K562 (cell line): ENCODE results near the gene CAPRIN1. TPM values are rescaled to one million over a fixed set of nuclear protein-coding genes. Genes with fewer than 3 reads are reported as not detected.

Source experiments
- ARID3A ChIP-seq: IDR thresholded peaks from 2 replicates; pipeline ENCODE4 v1.6.1; 2012; ENCODE audit warnings: low read depth, low read length, improper control_type of control experiment, borderline replicate concordance
- ARNT ChIP-seq, 2 experiments: fragments of 450-650 bp; IDR thresholded peaks; 2 replicates each; pipeline ENCODE4 v1.6.1; 2016; ENCODE audit warnings: mild to moderate bottlenecking in 1 of 2
- ATF2 ChIP-seq: sonication (generic); formaldehyde crosslinking; IDR thresholded peaks from 2 replicates; pipeline ENCODE4 v1.8.1; 2022; ENCODE audit warnings: missing genetic modification reagents
- CBFA2T3 ChIP-seq: fragments of 450-650 bp; IDR thresholded peaks from 2 replicates; pipeline ENCODE4 v1.6.1; 2017
- CGGBP1 ChIP-seq: fragments of 250-450 bp; sonication (Bioruptor Pico); IDR thresholded peaks from 2 replicates; pipeline ENCODE4 v1.9.0; 2021; ENCODE audit warnings: mild to moderate bottlenecking
- CREB1 ChIP-seq, 2 experiments: sonication (generic) in 1 of 2; formaldehyde crosslinking in 1 of 2; IDR thresholded peaks; 2 replicates each; pipeline versions ENCODE4 v1.6.1 to v1.8.0; 2012 to 2022; ENCODE audit warnings: inconsistent platforms in 1 of 2, mild to moderate bottlenecking in 1 of 2, missing genetic modification reagents in 1 of 2, moderate library complexity in 1 of 2
- DLX4 ChIP-seq: fragments of 250-450 bp; sonication (Bioruptor Pico); IDR thresholded peaks from 2 replicates; pipeline ENCODE4 v1.6.1; 2021; ENCODE audit warnings: mild to moderate bottlenecking
- E2F5 ChIP-seq: sonication (generic); formaldehyde crosslinking; IDR thresholded peaks from 2 replicates; pipeline ENCODE4 v1.8.0; 2022; ENCODE audit warnings: mild to moderate bottlenecking, missing genetic modification reagents
- ERF ChIP-seq: fragments of 450-650 bp; formaldehyde crosslinking; IDR thresholded peaks from 2 replicates; pipeline ENCODE4 v1.4.0; 2020; ENCODE audit warnings: mild to moderate bottlenecking, mixed read lengths
- FOSL1 ChIP-seq: fragments of 200-800 bp; sonication (Bioruptor generic); conservative IDR thresholded peaks from 2 replicates; pipeline ENCODE4 v1.6.1; 2016; ENCODE audit warnings: missing genetic modification characterization, missing compliant biosample characterization
- NFE2 ChIP-seq: IDR thresholded peaks from 2 replicates; pipeline ENCODE4 v1.6.1; 2014; ENCODE audit warnings: antibody characterized with exemption, low read depth
- NUFIP1 ChIP-seq: fragments of 450-650 bp; IDR thresholded peaks from 2 replicates; pipeline ENCODE4 v1.6.1; 2018; ENCODE audit not compliant: partially characterized antibody
- POLR3A ChIP-seq: IDR thresholded peaks from 2 replicates; pipeline ENCODE4 v1.6.1; 2011; ENCODE audit warnings: borderline replicate concordance, mild to moderate bottlenecking, moderate library complexity; ENCODE audit not compliant: insufficient read length, insufficient read depth; ENCODE audit errors: extremely low read depth
- RHOXF2B ChIP-seq: fragments of 250-450 bp; sonication (Bioruptor Pico); conservative IDR thresholded peaks from 2 replicates; pipeline ENCODE4 v1.5.1; 2021
- SAP30 ChIP-seq: fragments of 200-600 bp; sonication (generic); IDR thresholded peaks from 2 replicates; pipeline ENCODE4 v1.6.1; 2012; ENCODE audit warnings: borderline replicate concordance, low read depth, mild to moderate bottlenecking, moderate library complexity, low read length, control low read depth, inconsistent platforms; ENCODE audit not compliant: insufficient read depth, poor library complexity, severe bottlenecking
- SMARCC2 ChIP-seq: fragments of 450-650 bp; IDR thresholded peaks from 2 replicates; pipeline ENCODE4 v1.6.1; 2017; ENCODE audit warnings: antibody characterized with exemption, moderate library complexity, mild to moderate bottlenecking, low read depth
- TAF7 ChIP-seq: fragments of 450-650 bp; IDR thresholded peaks from 2 replicates; pipeline ENCODE4 v1.6.1; 2016; ENCODE audit warnings: missing genetic modification characterization, missing compliant biosample characterization
- WHSC1 ChIP-seq: IDR thresholded peaks from one replicate; pipeline ENCODE4 v1.6.1; 2012; ENCODE audit warnings: low read length, control low read depth, inconsistent platforms
- XRCC4 ChIP-seq: IDR thresholded peaks from one replicate; pipeline ENCODE4 v1.6.1; 2011; ENCODE audit not compliant: insufficient read depth, insufficient read length; ENCODE audit errors: extremely low read depth
- ZBED1 ChIP-seq: IDR thresholded peaks from 2 replicates; pipeline ENCODE4 v1.6.1; 2014
- ZNF3 ChIP-seq: fragments of 250-450 bp; sonication (Bioruptor Pico); IDR thresholded peaks from 2 replicates; pipeline ENCODE4 v1.5.0; 2021; ENCODE audit warnings: mild to moderate bottlenecking, moderate library complexity
- ZNF395 ChIP-seq: fragments of 200-800 bp; sonication (Bioruptor generic); IDR thresholded peaks from 2 replicates; pipeline ENCODE4 v1.6.1; 2017; ENCODE audit warnings: missing genetic modification characterization, missing compliant biosample characterization
- polyA plus RNA-seq, 8 experiments: library from polyadenylated mRNA; depleted of rRNA in 4 of 8; stranded (reverse) in 5 of 8; unstranded in 3 of 8; fragments of >200 nt; fragmentation: Nextera tagmentation in 2 of 8; fragmentation: Illumina TruSeq in 1 of 8; extraction: Ambion mirVana in 2 of 8; extraction: Trizol in 1 of 8; gene quantifications; 2 replicates each; pipeline versions ENCODE4 v1.2.1 to v1.2.3, GENCODE V29; 2011 to 2014; ENCODE audit warnings: inconsistent platforms in 1 of 8, missing spikeins in 1 of 8
- total RNA-seq, 7 experiments: library from RNA; depleted of rRNA in 6 of 7; stranded (reverse); fragments of >200 nt in 6 of 7; fragmentation: Illumina TruSeq in 2 of 7; extraction: Trizol in 2 of 7; gene quantifications; 2 replicates each; pipeline versions ENCODE4 v1.2.1 to v1.2.3, GENCODE V29; 2011 to 2021; ENCODE audit warnings: low replicate concordance in 1 of 7

Gene CAPRIN1
- total and polyA plus RNA-seq, 9 of the 15 experiments (the other 6 are each of a cell fraction or from before 2014, with no cell fraction given): 49.6 to 271 (median 244) TPM

- TF ChIP-seq DLX4 (CRISPR knock-in tag): no peak
- peak; percentile 93 for TF ChIP-seq NFE2
- no peak; the same call in 1 of the 2 replicates for TF ChIP-seq FOSL1 (tag)
- TF ChIP-seq ARNT (IDR thresholded peaks at IDR 0.05): no peak
- no peak for TF ChIP-seq CGGBP1
- TF ChIP-seq CBFA2T3: no peak
- no peak for TF ChIP-seq XRCC4
- peak; percentile 85; the same call in 1 of the 2 replicates for TF ChIP-seq ERF (CRISPR knock-in tag)
- TF ChIP-seq CREB1 (IDR thresholded peaks at IDR 0.05): no peak
- 0 out of 2 replicates have a peak, but pooled peaks have one; percentile 44 for TF ChIP-seq CREB1 (CRISPR knock-in tag; IDR thresholded peaks at IDR 0.05)
- TF ChIP-seq ZBED1: no peak
- TF ChIP-seq SMARCC2: no peak
- no peak for TF ChIP-seq ARID3A
- no peak for TF ChIP-seq ZNF3 (CRISPR knock-in tag)
- TF ChIP-seq NUFIP1: no peak
- no peak for TF ChIP-seq WHSC1
- TF ChIP-seq TAF7 (tag): peak; percentile 82
- no peak for TF ChIP-seq ATF2 (CRISPR knock-in tag)
- peak; percentile 86 for TF ChIP-seq ZNF395
- no peak for TF ChIP-seq RHOXF2B
- TF ChIP-seq POLR3A: no peak
- peak; percentile 31 for TF ChIP-seq SAP30
- TF ChIP-seq E2F5: 0 out of 2 replicates have a peak, but pooled peaks have one; percentile 59
Observed at GRCh38 chr11:34051349-34052035, at the start of gene CAPRIN1 (continued).
